ENCODE results near the gene COL23A1.

The COL23A1 gene

DNA sequence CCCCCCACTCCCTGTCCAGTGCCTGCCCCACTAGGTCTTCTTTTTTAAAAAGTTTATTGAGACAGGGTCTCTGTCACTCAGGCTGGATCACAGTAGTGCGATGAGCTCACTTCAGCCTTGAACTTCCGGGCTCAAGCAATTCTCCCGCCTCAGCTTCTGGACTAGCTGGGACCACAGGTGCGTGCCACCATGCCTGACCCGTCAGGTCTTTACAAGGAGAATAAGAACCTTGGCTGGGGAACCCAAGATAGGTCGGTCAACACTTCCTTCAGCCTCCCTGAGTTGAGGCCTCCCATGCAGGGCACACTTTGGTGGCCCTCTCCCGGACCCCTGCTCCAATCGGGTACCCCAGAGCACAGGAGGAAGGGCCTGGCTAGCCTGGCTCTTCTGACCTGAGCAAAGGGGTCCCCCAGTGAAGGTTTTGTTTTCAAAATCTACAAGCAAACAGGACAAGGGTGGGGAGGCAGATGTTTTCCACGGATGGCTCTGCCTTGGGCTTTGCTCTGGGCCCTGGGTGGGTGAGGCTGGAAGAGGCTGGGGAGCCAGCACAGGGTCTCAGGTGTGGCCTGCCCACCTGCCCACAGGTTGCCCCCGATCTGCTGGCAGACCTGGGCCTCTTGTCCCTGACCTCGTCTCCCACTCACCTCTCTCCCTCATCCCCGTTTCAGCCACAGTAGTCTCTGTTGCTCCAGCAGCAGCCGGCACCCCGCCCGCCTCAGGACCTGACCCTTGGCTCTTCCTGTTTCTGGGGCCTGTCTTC, 248.9 kb downstream of the COL23A1 start:
- DNase-seq (ENCODE audit: low read depth in 2 of 2), result no peak

- no peak for DNase-seq (ENCODE audit: low read depth in 2 of 2)
These were observed 249.6 kb downstream of the COL23A1 start for GRCh38 chr5:178340637-178341036.

DNA sequence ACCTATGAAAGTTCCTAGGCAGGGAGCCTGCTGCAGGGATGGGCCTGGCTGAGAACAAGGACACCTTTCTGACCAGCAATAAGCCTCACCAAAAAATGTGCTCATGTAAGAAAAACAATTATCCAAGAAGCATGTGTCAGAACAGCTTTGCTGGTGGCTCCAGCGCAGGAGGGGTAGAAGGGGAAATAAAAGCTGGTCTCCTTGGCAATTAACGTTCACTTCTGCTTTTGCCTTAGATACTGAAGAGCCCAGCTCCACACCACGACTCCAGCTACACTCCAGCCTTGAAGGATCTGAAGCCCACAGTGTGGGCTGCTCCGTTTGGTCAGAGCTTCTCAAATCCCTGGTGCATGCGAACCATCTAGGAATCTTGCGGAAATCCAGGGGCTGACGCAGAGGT, 250.0 kb downstream of the COL23A1 start:
- no peak for DNase-seq (ENCODE audit: low read depth in 2 of 2)

GRCh38 chr5:178339272-178339671, 250.9 kb downstream of the COL23A1 start:
- no peak for DNase-seq (ENCODE audit: low read depth in 2 of 2)

GRCh38 chr5:178338750-178339144, 251.4 kb downstream of the COL23A1 start:
- DNase-seq (ENCODE audit: low read depth in 2 of 2), result no peak

- no peak for DNase-seq (ENCODE audit: low read depth in 2 of 2)
These were observed 252.0 kb downstream of the COL23A1 start for GRCh38 chr5:178338126-178338749.

DNA sequence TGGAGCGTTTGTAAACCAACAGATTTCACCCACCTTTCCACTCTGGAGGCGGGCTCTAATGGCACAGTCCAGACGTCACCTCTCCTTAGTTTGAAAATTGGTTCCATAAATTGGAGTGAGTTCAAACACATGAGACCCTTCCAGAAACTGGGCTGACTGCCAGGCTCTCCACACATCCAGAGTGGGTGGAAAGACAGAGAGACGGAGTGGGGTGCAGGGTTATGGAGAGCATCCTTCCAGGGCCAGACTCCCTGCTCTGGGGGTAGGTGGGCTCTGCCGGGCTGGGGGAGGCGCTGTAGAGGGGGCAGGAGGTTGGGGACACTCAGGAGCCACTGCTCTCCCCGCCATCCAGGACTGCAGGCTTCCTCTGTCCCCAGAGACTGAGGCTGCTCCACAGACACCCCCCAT, 252.9 kb downstream of the COL23A1 start:
- no peak for DNase-seq (ENCODE audit: low read depth in 2 of 2)

- no peak for DNase-seq (ENCODE audit: low read depth in 2 of 2)
These were observed 253.3 kb downstream of the COL23A1 start for GRCh38 chr5:178336889-178337288.

DNA sequence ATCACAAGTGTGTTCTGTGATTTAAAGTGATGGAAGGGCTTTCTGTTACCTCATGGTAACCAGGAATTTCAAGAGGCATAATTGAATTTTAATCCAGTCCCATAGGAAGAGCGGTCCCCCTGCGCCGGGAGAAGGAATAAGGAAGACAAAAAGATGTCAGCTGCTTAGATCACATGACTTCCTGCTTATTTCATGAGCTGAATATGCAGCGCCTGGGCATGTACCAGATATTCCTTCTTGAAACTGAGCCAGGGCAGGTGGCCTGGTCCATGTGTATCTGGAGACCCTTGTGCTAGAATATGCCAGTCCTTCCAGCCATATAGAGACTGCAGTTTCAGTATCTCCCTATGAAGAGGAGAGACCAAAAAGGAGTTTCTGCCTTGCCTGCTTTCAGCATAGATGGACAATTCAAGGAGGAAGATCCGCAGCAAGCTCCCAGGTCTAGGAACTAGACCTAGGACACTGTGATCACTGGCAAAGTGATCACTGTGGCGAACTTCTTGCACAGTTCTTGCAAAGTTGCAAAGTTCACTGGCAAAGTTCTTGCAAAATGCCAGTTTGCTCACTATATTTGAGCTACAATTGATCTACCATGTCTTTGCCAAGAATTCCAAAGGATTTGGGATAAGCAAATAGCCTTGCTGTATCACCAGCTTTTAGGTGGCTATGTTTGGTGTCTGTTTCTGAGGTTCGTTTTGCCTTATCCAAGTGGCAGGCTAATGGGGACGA, 254.7 kb downstream of the COL23A1 start:
- DNase-seq (ENCODE audit: low read depth in 2 of 2), result no peak

- no peak for DNase-seq (ENCODE audit: low read depth in 2 of 2)
These were observed 255.3 kb downstream of the COL23A1 start for GRCh38 chr5:178334861-178335260.

DNA sequence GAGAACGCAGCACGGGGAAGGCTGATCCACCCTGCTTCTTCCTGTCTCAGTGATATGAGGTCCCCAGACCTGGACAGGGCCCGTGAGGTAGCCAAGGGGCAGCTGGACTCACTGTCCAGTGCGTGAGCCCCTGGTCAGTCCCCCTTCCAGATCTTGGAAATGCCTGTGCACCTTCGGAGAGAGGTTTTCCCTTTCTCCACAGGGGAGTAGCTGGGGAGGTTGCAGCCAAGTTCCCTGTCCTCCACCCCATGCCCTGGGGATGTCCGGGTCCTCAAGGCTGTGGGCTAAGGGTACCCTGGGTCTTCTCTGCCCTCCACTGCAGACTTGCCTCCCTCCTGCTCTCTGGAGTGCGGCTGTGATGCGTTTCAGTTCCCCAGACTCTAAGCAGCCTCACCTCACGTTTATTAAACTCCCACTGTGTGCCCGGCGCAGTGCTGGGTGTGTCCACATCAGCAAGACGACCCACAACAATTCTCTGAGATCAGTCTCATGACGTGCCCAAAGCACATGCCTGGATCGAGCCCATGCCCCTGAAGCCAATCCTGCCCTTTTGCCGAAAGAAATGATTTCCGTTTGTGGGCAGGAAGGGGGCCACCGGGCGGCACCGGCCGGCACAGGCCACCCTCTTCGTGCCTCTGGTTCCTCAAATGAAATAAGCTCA, 256.2 kb downstream of the COL23A1 start:
- no peak for DNase-seq (ENCODE audit: low read depth in 2 of 2)

GRCh38 chr5:178332210-178332641, 258.0 kb downstream of the COL23A1 start:
- DNase-seq (ENCODE audit: low read depth in 2 of 2), result no peak

GRCh38 chr5:178331491-178331996, 258.6 kb downstream of the COL23A1 start:
- DNase-seq (ENCODE audit: low read depth in 2 of 2), result no peak

GRCh38 chr5:178330791-178331404, 259.3 kb downstream of the COL23A1 start:
- no peak for DNase-seq (ENCODE audit: low read depth in 2 of 2)

- DNase-seq (ENCODE audit: low read depth in 2 of 2), result no peak
These were observed 261.1 kb downstream of the COL23A1 start for GRCh38 chr5:178328826-178329730.

- no peak for DNase-seq (ENCODE audit: low read depth in 2 of 2)
These were observed 262.1 kb downstream of the COL23A1 start for GRCh38 chr5:178327931-178328711.

DNA sequence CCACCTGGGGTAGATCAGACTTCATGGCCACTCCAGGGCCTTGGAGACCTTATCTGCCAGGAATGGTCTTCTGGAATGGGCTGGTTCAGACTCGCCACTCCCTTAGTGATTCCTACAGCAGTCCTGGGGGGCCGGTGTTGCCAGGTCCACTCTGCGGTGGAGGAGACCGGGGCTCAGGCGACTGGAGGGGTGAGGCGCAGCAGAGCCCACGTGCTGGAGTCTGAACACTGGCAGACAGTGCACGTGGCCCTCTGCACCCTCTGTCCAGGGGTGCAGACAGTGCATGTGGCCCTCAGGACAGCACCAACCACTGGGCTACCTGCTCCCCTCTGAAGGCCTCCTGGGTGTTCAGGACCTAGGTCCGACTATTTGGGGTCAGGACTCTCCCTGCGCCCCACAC, 262.7 kb downstream of the COL23A1 start:
- DNase-seq (ENCODE audit: low read depth in 2 of 2), result no peak

- DNase-seq (ENCODE audit: low read depth in 2 of 2), result no peak
These were observed 263.8 kb downstream of the COL23A1 start for GRCh38 chr5:178326374-178326715.

DNA sequence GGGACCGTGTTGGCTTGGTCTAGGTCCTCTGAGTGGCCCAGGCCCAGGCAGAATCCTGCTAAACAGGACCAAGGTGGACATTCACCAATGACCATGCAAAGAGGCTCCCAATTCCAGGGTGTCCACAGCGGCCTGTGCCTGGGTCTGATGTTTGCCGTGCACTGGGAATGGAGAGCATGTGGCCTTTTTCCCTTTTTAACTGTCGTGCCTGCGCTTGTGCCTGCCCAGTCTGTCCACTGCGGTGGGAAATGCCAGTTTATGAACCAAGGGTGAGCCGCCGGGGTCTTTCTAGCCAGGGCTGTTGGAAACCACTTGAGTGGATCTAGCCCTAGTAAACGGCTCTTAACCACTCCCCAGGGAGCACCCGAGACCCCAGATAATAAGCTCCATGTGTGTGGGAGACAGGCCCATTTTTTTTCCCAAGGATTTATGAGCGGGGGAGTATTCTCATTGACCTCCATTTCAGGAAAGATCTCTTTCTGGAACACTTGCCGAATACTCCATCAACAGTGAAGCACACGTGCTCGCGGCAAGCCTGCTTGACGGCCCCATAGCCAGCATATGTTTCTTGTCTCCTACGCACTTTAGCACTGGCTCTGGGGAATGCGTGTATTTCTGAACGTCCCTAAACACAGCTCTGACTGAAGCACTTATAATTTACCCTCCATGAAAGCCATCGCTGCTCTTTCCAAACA, 264.4 kb downstream of the COL23A1 start:
- DNase-seq (ENCODE audit: low read depth in 2 of 2), result no peak
